LNCAP (cell line): ENCODE measurements around the gene DNAJA2.

Source experiments
- TF ChIP-seq, protein P1 (sequence below): fragments of 450-650 bp; IDR thresholded peaks from 2 replicates; pipeline ENCODE4 v1.5.1; 2017; ENCODE audit warnings: mild to moderate bottlenecking

DNAJA2 gene

DNA sequence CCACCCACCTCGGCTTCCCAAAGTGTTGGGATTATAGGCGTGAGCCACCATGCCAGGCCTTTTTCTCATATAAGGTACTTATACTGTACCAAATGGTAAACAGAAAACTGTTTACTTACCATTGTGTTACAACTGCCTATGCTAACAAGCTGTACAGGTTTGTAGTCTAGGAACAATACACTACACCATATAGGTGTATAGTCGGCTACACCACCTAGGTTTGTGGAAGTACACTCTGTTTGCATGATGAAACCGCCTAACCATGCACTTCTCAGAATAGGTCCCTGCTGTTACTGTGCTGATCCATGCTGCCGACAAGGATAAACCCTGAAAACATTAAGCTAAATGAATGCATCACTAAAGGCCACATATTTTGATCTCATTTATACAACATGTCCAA lies 18.9 kb downstream of the DNAJA2 start:
- TF ChIP-seq, protein P1, sequence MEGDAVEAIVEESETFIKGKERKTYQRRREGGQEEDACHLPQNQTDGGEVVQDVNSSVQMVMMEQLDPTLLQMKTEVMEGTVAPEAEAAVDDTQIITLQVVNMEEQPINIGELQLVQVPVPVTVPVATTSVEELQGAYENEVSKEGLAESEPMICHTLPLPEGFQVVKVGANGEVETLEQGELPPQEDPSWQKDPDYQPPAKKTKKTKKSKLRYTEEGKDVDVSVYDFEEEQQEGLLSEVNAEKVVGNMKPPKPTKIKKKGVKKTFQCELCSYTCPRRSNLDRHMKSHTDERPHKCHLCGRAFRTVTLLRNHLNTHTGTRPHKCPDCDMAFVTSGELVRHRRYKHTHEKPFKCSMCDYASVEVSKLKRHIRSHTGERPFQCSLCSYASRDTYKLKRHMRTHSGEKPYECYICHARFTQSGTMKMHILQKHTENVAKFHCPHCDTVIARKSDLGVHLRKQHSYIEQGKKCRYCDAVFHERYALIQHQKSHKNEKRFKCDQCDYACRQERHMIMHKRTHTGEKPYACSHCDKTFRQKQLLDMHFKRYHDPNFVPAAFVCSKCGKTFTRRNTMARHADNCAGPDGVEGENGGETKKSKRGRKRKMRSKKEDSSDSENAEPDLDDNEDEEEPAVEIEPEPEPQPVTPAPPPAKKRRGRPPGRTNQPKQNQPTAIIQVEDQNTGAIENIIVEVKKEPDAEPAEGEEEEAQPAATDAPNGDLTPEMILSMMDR = no peak

DNA sequence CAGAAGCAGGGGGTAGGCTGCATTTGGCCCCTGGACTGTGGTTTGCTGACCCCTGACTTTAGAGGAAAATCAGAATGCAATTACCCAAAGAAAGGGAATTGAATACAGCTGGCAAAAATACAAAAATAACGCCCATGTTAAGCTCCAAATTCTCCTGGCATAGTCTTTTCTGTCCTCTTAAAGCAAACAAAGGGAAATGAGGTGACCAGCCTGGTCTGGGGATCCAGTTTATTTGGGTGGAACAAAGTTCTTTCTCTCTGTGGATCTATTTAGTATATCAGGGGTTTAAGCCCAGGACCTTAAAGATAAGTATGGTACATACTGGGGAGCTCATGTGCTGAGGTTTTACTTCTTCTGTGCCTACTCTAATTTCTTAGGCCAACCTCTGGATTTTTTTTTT lies 23.5 kb downstream of the DNAJA2 start:
- TF ChIP-seq, protein P1 = no peak

DNA sequence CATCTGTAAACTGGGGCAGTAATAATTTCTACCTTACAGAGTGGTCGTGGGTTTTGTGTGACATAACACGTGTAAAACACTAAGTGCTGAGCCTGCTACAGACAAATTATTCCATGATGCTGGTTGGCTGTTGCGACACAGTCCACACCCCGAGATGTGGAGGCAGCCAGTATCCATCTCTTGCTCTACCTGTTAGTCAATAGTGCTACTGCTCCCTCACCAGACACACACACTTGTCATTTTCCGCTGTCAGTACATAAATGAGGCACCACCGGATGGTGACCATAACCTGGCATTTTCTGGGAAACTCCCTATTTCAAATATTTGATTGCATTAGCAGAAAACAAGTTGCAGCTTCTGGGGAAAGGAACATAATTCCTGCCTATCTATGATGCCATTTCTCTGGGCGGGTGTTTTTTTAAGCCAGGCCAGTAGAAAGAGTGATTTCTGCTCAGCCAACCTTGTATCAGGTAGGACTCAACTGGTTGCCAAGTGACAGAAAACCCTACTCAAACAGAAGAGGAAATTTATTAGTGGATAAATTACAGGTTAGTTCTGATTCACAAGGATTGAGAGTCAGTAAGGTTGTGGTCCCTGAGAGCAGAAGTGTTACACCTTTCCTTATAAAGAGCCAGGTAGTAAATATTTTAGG lies 24.1 kb downstream of the DNAJA2 start:
- TF ChIP-seq, protein P1 = no peak

GRCh38 chr16:46948548-46949166 lies 24.8 kb downstream of the DNAJA2 start:
- TF ChIP-seq, protein P1 = no peak

DNA sequence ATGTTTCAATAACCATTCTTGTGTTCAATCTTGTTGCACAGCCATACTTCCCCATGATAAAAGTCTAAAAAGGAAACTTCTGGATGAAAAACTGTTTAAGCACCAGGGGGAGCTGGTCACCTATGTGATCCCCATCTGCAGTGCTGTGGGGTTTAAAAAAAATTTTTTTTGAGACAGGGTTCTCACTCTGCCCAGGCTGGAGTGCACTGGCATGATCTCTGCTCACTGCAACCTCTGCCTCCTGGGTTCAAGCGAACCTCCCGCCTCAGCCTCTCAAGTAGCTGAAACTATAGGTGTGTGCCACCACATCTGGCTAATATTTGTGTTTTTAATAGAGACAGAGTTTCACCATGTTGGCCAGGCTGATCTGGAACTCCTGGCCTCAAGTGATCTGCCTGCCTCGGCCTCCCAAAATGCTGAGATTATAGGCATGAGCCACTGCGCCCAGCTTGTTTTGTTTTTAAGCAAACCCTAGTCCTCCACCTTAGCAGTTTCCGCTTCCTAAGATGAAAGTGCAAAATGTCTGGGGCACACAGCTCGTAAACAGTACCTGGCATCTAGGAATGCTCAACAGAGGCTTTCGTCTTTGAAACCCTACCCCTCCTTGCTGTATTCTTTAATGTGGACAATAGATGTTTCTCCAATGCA lies 25.4 kb downstream of the DNAJA2 start:
- TF ChIP-seq, protein P1 = peak; percentile 65; the same call in 1 of the 2 replicates

GRCh38 chr16:46937536-46937935 lies 35.9 kb downstream of the DNAJA2 start:
- TF ChIP-seq, protein P1 = no peak

DNA sequence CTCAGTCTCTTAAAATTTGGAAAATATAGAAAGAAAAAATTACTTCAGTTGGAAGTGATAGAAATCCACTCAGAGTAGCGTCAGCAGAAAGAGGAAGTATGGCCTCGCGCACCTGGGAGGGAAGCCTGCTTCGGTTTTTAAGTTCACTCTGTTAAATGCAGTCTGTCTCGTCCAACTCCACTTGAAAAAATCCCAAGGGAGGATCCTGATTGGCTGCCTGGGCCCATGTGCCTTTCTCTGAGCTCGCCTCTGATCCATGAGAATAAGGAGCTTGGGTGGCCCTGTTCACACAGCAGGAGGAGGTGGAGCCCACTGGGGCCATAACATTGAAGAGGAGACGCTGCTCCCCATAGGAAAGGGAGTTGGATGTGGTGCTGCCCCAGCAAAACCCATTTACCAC lies 40.7 kb downstream of the DNAJA2 start:
- TF ChIP-seq, protein P1 = no peak
